H9 (cell line): ENCODE measurements around the gene ZSWIM6. TPM values are rescaled to one million over a fixed set of nuclear protein-coding genes. Genes with fewer than 3 reads are reported as not detected.

Source experiments
- DNase-seq: peaks from one replicate; pipeline ENCODE4 v3.0.0-alpha.2; 2017
- H2AFZ ChIP-seq: one replicate; pipeline ENCODE4 v1.6.1; 2013; ENCODE audit warnings: mild to moderate bottlenecking, low read length, control low read depth, moderate library complexity
- H2AK5ac ChIP-seq: 2 replicates; pipeline ENCODE4 v1.6.1; 2013; ENCODE audit warnings: low read length, control low read depth, mixed read lengths; ENCODE audit not compliant: insufficient read length
- H2BK120ac ChIP-seq: one replicate; pipeline ENCODE4 v1.6.1; 2013; ENCODE audit warnings: low read depth, mild to moderate bottlenecking, low read length, control low read depth, inconsistent platforms; ENCODE audit not compliant: poor library complexity, severe bottlenecking
- H2BK12ac ChIP-seq: 2 replicates; pipeline ENCODE4 v1.6.1; 2013; ENCODE audit warnings: low read length, control low read depth, mixed read lengths, low read depth; ENCODE audit not compliant: insufficient read length
- H2BK15ac ChIP-seq: 2 replicates; pipeline ENCODE4 v1.6.1; 2013; ENCODE audit warnings: low read depth, low read length, control low read depth
- H2BK20ac ChIP-seq: one replicate; pipeline ENCODE4 v1.6.1; 2013; ENCODE audit warnings: low read depth, mild to moderate bottlenecking, low read length, control low read depth, inconsistent platforms; ENCODE audit not compliant: poor library complexity, severe bottlenecking
- H2BK5ac ChIP-seq: 2 replicates; pipeline ENCODE4 v1.6.1; 2013; ENCODE audit warnings: low read length, control low read depth, mixed read lengths; ENCODE audit not compliant: insufficient read length
- H3K14ac ChIP-seq: 2 replicates; pipeline ENCODE4 v1.6.1; 2013; ENCODE audit warnings: low read length, control low read depth; ENCODE audit not compliant: insufficient read depth
- H3K18ac ChIP-seq: 2 replicates; pipeline ENCODE4 v1.6.1; 2013; ENCODE audit warnings: low read depth, mild to moderate bottlenecking, mixed read lengths, low read length, control low read depth; ENCODE audit not compliant: insufficient read length
- H3K23ac ChIP-seq: 2 replicates; pipeline ENCODE4 v1.6.1; 2013; ENCODE audit warnings: low read length, control low read depth, mixed read lengths, low read depth; ENCODE audit not compliant: insufficient read length
- H3K23me2 ChIP-seq: 2 replicates; pipeline ENCODE4 v1.6.1; 2013; ENCODE audit warnings: low read depth, mild to moderate bottlenecking, mixed read lengths, low read length, control low read depth; ENCODE audit not compliant: insufficient read length, poor library complexity, severe bottlenecking
- H3K27ac ChIP-seq: 2 replicates; pipeline ENCODE4 v1.5.1; 2013; ENCODE audit warnings: low read length, control low read depth, mixed read lengths, low read depth; ENCODE audit not compliant: insufficient read length
- H3K27me3 ChIP-seq: 2 replicates; pipeline ENCODE4 v1.6.1; 2013; ENCODE audit warnings: low read length, control low read depth, inconsistent platforms; ENCODE audit not compliant: insufficient read depth
- H3K4ac ChIP-seq: 2 replicates; pipeline ENCODE4 v1.6.1; 2013; ENCODE audit warnings: low read depth, mild to moderate bottlenecking, control low read depth, inconsistent platforms, low read length, moderate library complexity
- H3K4me1 ChIP-seq: 2 replicates; pipeline ENCODE4 v1.6.1; 2013; ENCODE audit warnings: low read length, control low read depth, inconsistent platforms; ENCODE audit not compliant: insufficient read depth
- H3K4me2 ChIP-seq: 2 replicates; pipeline ENCODE4 v1.6.1; 2013; ENCODE audit warnings: low read length, control low read depth, mixed read lengths; ENCODE audit not compliant: insufficient read length, insufficient read depth
- H3K56ac ChIP-seq: 2 replicates; pipeline ENCODE4 v1.6.1; 2013; ENCODE audit warnings: low read depth, mild to moderate bottlenecking, mixed read lengths, low read length, control low read depth; ENCODE audit not compliant: insufficient read length
- H3K79me1 ChIP-seq: 2 replicates; pipeline ENCODE4 v1.6.1; 2013; ENCODE audit warnings: low read depth, mild to moderate bottlenecking, moderate library complexity, low read length, control low read depth, inconsistent platforms; ENCODE audit not compliant: insufficient read depth, poor library complexity, severe bottlenecking
- H3K79me2 ChIP-seq: 2 replicates; pipeline ENCODE4 v1.6.1; 2013; ENCODE audit warnings: low read length, control low read depth, inconsistent platforms; ENCODE audit not compliant: insufficient read depth
- H3K9ac ChIP-seq: 2 replicates; pipeline ENCODE4 v1.6.1; 2013; ENCODE audit warnings: low read length, control low read depth, mixed read lengths; ENCODE audit not compliant: insufficient read length; ENCODE audit errors: extremely low read depth
- H3K9me3 ChIP-seq: one replicate; pipeline ENCODE4 v1.6.1; 2013; ENCODE audit warnings: low read depth, low read length, inconsistent platforms; ENCODE audit not compliant: control insufficient read depth
- H3T11ph ChIP-seq: one replicate; pipeline ENCODE4 v1.6.1; 2013; ENCODE audit warnings: mild to moderate bottlenecking, low read length, control low read depth, inconsistent platforms
- H4K20me1 ChIP-seq: one replicate; pipeline ENCODE4 v1.6.1; 2013; ENCODE audit not compliant: control insufficient read depth, insufficient read length, insufficient read depth
- H4K5ac ChIP-seq: 2 replicates; pipeline ENCODE4 v1.6.1; 2013; ENCODE audit warnings: low read depth, mild to moderate bottlenecking, mixed read lengths, low read length, control low read depth; ENCODE audit not compliant: insufficient read length
- H4K8ac ChIP-seq: replicated peaks from 2 replicates; pipeline ENCODE4 v1.6.1; 2013; ENCODE audit warnings: low read length, control low read depth, mixed read lengths, low read depth; ENCODE audit not compliant: insufficient read length
- H4K91ac ChIP-seq: 2 replicates; pipeline ENCODE4 v1.6.1; 2013; ENCODE audit warnings: low read depth, mild to moderate bottlenecking, moderate library complexity, mixed read lengths, low read length, control low read depth; ENCODE audit not compliant: insufficient read length
- H3K27ac Mint-ChIP-seq, 3 experiments: 2 replicates in 2 of 3; 3 replicates in 1 of 3; pipeline ENCODE4 v1.8.0; 2020 to 2021; ENCODE audit warnings: mixed read lengths in 3 of 3, mild to moderate bottlenecking in 1 of 3, moderate library complexity in 1 of 3
- H3K27me3 Mint-ChIP-seq: 2 replicates; pipeline ENCODE4 v1.8.0; 2021; ENCODE audit warnings: low read depth, mild to moderate bottlenecking, moderate library complexity, mixed read lengths
- H3K36me3 Mint-ChIP-seq, 3 experiments: 2 replicates in 2 of 3; 3 replicates in 1 of 3; pipeline ENCODE4 v1.8.0; 2020 to 2021; ENCODE audit warnings: low read depth in 3 of 3, mixed read lengths in 3 of 3; ENCODE audit not compliant: insufficient read depth in 1 of 3
- H3K4me1 Mint-ChIP-seq, 2 experiments: 2 replicates each; pipeline ENCODE4 v1.8.0; 2020; ENCODE audit warnings: mixed read lengths in 2 of 2
- H3K4me3 Mint-ChIP-seq, 2 experiments: 2 replicates in 1 of 2; 3 replicates in 1 of 2; pipeline ENCODE4 v1.8.0; 2020 to 2021; ENCODE audit warnings: mild to moderate bottlenecking in 2 of 2, mixed read lengths in 2 of 2, moderate library complexity in 1 of 2
- H3K9me3 Mint-ChIP-seq, 2 experiments: 2 replicates in 1 of 2; 3 replicates in 1 of 2; pipeline ENCODE4 v1.8.0; 2020; ENCODE audit warnings: mild to moderate bottlenecking in 2 of 2, mixed read lengths in 2 of 2, moderate library complexity in 1 of 2
- WGBS: extraction: QIAGEN DNeasy Blood & Tissue Kit; methylation state at CpG from one replicate; pipeline ENCODE4 v1.1.7; 2013; ENCODE audit warnings: missing lambda C conversion rate, low lambda C conversion rate, mixed read lengths; ENCODE audit not compliant: insufficient read length; ENCODE audit errors: extremely low coverage; 5-methylcytosine and 5-hydroxymethylcytosine counted together
- total RNA-seq: library from RNA; stranded (reverse); gene quantifications from 2 replicates; pipeline ENCODE4 v1.2.1, GENCODE V29; 2021
- TF ChIP-seq, protein P1 (sequence below): fragments of 200-600 bp; sonication (generic); conservative IDR thresholded peaks from 3 replicates; pipeline ENCODE4 v1.8.0; 2021; ENCODE audit warnings: antibody characterized with exemption, mild to moderate bottlenecking

The ZSWIM6 gene
- total RNA-seq, 1 experiment from 2014 or later = 11.5 TPM

DNA sequence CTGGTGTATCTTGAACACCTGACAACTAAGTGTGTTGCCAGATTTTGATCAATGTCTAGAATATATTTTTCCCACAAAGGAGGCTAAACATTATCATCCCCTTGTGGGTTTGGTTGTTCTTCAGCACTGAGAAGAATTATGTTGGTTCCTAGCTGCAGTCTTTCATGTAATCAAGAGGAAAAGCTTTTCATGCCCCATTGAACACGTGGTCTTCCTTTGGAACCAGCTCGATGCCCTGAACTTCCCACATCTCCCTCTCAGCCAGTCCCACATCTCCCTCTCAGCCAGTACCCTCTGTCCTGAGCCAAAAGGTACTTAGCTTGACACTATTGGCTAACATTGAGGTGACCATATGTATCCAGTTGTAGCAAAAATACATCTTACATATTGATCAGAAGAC is 36.7 kb upstream of the ZSWIM6 start:
- Histone ChIP-seq H3K14ac (no peak overlapping the region), H3K9ac (no peak overlapping the region), H2BK120ac (no peak overlapping the region), H3K4me1 (peaks cover 3% of the 10 kb centered on the region), H2AK5ac (no peak overlapping the region), H2BK15ac (no peak overlapping the region), H4K91ac (no peak overlapping the region), H4K5ac (no peak overlapping the region), H2BK20ac (no peak overlapping the region), H2BK5ac (no peak overlapping the region), H3K79me1 (no peaks in the 10 kb centered on the region), H4K20me1 (no peaks in the 10 kb centered on the region), H2BK12ac (no peak overlapping the region), H2AFZ (no peak overlapping the region), H4K8ac (no peak overlapping the region), H3K18ac (no peak overlapping the region), H3K23ac (no peak overlapping the region), H3K27me3 (no peaks in the 10 kb centered on the region), H3K9me3 (no peaks in the 10 kb centered on the region), H3K4me2 (no peak overlapping the region), H3K23me2 (no peaks in the 10 kb centered on the region), H3K56ac (no peak overlapping the region), H3T11ph (no peak overlapping the region), H3K27ac (no peak overlapping the region), H3K79me2 (no peaks in the 10 kb centered on the region), H3K4ac (no peak overlapping the region)
- Mint-ChIP-seq H3K27me3 (peaks cover 5% of the 10 kb centered on the region; the same call in 1 of the 2 replicates), H3K4me3 (no peak overlapping the region), H3K36me3 (no peaks in the 10 kb centered on the region; a peak in 1 of 7 replicates), H3K9me3 (no peaks in the 10 kb centered on the region), H3K27ac (no peak overlapping the region; a peak in 1 of 7 replicates), H3K4me1 (peaks cover 21 to 23% of the 10 kb centered on the region in 2 experiments)
- WGBS = no CpG with 5 or more reads among the region's 2 CpGs
- TF ChIP-seq, protein P1, sequence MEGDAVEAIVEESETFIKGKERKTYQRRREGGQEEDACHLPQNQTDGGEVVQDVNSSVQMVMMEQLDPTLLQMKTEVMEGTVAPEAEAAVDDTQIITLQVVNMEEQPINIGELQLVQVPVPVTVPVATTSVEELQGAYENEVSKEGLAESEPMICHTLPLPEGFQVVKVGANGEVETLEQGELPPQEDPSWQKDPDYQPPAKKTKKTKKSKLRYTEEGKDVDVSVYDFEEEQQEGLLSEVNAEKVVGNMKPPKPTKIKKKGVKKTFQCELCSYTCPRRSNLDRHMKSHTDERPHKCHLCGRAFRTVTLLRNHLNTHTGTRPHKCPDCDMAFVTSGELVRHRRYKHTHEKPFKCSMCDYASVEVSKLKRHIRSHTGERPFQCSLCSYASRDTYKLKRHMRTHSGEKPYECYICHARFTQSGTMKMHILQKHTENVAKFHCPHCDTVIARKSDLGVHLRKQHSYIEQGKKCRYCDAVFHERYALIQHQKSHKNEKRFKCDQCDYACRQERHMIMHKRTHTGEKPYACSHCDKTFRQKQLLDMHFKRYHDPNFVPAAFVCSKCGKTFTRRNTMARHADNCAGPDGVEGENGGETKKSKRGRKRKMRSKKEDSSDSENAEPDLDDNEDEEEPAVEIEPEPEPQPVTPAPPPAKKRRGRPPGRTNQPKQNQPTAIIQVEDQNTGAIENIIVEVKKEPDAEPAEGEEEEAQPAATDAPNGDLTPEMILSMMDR = no peak
- DNase-seq = no peak
